HepG2 (cell line): Measurements from ENCODE around the gene MARCO.

ENCODE experiments used
- ARNT ChIP-seq: fragments of 450-650 bp; IDR thresholded peaks from 2 replicates; pipeline ENCODE4 v1.6.1; 2017
- BHLHE40 ChIP-seq: IDR thresholded peaks from 2 replicates; pipeline ENCODE4 v1.6.1; 2011; ENCODE audit warnings: low read length, improper control_type of control experiment
- CCDC6 ChIP-seq: sonication (generic); formaldehyde crosslinking; IDR thresholded peaks from 2 replicates; pipeline ENCODE4 v1.8.1; 2022; ENCODE audit warnings: mild to moderate bottlenecking, missing genetic modification reagents, moderate library complexity
- EZH2 ChIP-seq: conservative IDR thresholded peaks from 2 replicates; pipeline ENCODE4 v1.6.1; 2012; ENCODE audit warnings: mild to moderate bottlenecking, low read depth, low read length, moderate library complexity
- HHEX ChIP-seq: IDR thresholded peaks from 2 replicates; pipeline ENCODE4 v1.6.1; 2016; ENCODE audit warnings: control low read depth
- KDM6A ChIP-seq: IDR thresholded peaks from 2 replicates; pipeline ENCODE4 v1.6.1; 2016; ENCODE audit warnings: low read depth
- PRPF4 ChIP-seq: fragments of 200-400 bp; formaldehyde crosslinking; IDR thresholded peaks from 2 replicates; pipeline ENCODE4 v1.6.1; 2016; ENCODE audit warnings: low read length, low read depth; ENCODE audit not compliant: poor library complexity, severe bottlenecking
- ZNF292 ChIP-seq: sonication (generic); formaldehyde crosslinking; IDR thresholded peaks from 2 replicates; pipeline ENCODE4 v1.8.1; 2022; ENCODE audit warnings: mild to moderate bottlenecking, low read depth, missing genetic modification reagents, borderline replicate concordance
- ZNF660 ChIP-seq: sonication (generic); formaldehyde crosslinking; IDR thresholded peaks from 2 replicates; pipeline ENCODE4 v1.5.1; 2020; ENCODE audit warnings: mild to moderate bottlenecking, low read depth, missing genetic modification reagents, borderline replicate concordance
- TF ChIP-seq, protein P1 (sequence below): sonication (generic); formaldehyde crosslinking; IDR thresholded peaks from 2 replicates; pipeline ENCODE4 v1.5.0; 2020; ENCODE audit warnings: mild to moderate bottlenecking, missing genetic modification reagents, borderline replicate concordance
- TF ChIP-seq, protein P2 (sequence below): sonication (generic); formaldehyde crosslinking; conservative IDR thresholded peaks from 2 replicates; pipeline ENCODE4 v1.4.0; 2020; ENCODE audit warnings: missing genetic modification reagents
- TF ChIP-seq, protein P3 (sequence below): sonication (generic); formaldehyde crosslinking; conservative IDR thresholded peaks from 2 replicates; pipeline ENCODE4 v1.4.0; 2020; ENCODE audit warnings: missing genetic modification reagents
- TF ChIP-seq, protein P4 (sequence below), 2 experiments: IDR thresholded peaks; 2 replicates each; pipeline ENCODE4 v1.6.1; 2011 to 2012; ENCODE audit warnings: low read length in 2 of 2, borderline replicate concordance in 1 of 2, low read depth in 1 of 2, mild to moderate bottlenecking in 1 of 2, moderate library complexity in 1 of 2

DNA sequence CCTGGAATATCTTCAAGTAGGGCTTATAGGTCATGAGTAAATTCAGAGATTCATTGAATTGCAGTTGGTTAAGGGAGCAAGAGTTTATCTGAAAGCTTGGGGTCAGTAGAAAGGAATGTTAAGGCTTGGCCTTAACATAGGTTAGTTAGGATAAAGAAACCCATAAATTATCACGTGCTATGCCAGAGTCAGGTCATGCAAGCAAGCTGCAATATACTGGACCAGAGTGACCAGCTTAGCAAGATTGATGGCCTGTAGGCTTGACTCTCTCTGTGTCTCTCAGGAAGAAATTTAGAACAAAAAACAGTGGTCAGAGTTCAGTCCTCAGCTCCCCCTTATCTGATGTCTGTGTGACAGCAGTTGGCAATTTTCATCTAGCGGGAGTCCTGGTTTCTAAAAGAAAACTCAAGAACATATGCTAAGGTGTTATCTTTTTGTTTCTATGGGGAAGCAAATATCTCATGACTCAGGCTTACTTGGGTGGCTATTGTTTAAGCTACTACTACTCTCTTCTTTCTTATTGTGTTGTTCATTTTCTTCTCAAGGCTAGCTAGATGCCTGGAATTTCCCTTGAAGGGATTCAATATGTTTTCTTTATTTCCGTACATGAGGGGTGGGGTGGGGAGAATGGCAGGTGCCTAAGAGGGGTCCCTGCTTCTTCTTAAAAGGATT is 28.7 kb upstream of the MARCO start:
- TF ChIP-seq, protein P1, sequence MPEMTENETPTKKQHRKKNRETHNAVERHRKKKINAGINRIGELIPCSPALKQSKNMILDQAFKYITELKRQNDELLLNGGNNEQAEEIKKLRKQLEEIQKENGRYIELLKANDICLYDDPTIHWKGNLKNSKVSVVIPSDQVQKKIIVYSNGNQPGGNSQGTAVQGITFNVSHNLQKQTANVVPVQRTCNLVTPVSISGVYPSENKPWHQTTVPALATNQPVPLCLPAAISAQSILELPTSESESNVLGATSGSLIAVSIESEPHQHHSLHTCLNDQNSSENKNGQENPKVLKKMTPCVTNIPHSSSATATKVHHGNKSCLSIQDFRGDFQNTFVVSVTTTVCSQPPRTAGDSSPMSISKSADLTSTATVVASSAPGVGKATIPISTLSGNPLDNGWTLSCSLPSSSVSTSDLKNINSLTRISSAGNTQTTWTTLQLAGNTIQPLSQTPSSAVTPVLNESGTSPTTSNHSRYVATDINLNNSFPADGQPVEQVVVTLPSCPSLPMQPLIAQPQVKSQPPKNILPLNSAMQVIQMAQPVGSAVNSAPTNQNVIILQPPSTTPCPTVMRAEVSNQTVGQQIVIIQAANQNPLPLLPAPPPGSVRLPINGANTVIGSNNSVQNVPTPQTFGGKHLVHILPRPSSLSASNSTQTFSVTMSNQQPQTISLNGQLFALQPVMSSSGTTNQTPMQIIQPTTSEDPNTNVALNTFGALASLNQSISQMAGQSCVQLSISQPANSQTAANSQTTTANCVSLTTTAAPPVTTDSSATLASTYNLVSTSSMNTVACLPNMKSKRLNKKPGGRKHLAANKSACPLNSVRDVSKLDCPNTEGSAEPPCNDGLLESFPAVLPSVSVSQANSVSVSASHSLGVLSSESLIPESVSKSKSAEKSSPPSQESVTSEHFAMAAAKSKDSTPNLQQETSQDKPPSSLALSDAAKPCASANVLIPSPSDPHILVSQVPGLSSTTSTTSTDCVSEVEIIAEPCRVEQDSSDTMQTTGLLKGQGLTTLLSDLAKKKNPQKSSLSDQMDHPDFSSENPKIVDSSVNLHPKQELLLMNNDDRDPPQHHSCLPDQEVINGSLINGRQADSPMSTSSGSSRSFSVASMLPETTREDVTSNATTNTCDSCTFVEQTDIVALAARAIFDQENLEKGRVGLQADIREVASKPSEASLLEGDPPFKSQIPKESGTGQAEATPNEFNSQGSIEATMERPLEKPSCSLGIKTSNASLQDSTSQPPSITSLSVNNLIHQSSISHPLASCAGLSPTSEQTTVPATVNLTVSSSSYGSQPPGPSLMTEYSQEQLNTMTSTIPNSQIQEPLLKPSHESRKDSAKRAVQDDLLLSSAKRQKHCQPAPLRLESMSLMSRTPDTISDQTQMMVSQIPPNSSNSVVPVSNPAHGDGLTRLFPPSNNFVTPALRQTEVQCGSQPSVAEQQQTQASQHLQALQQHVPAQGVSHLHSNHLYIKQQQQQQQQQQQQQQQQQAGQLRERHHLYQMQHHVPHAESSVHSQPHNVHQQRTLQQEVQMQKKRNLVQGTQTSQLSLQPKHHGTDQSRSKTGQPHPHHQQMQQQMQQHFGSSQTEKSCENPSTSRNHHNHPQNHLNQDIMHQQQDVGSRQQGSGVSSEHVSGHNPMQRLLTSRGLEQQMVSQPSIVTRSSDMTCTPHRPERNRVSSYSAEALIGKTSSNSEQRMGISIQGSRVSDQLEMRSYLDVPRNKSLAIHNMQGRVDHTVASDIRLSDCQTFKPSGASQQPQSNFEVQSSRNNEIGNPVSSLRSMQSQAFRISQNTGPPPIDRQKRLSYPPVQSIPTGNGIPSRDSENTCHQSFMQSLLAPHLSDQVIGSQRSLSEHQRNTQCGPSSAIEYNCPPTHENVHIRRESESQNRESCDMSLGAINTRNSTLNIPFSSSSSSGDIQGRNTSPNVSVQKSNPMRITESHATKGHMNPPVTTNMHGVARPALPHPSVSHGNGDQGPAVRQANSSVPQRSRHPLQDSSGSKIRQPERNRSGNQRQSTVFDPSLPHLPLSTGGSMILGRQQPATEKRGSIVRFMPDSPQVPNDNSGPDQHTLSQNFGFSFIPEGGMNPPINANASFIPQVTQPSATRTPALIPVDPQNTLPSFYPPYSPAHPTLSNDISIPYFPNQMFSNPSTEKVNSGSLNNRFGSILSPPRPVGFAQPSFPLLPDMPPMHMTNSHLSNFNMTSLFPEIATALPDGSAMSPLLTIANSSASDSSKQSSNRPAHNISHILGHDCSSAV: no peak
- TF ChIP-seq CCDC6 (CRISPR knock-in tag): no peak
- no peak for TF ChIP-seq KDM6A (CRISPR knock-in tag)
- TF ChIP-seq, protein P2, sequence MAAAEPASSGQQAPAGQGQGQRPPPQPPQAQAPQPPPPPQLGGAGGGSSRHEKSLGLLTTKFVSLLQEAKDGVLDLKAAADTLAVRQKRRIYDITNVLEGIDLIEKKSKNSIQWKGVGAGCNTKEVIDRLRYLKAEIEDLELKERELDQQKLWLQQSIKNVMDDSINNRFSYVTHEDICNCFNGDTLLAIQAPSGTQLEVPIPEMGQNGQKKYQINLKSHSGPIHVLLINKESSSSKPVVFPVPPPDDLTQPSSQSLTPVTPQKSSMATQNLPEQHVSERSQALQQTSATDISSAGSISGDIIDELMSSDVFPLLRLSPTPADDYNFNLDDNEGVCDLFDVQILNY (CRISPR knock-in tag): no peak
- no peak for TF ChIP-seq ZNF660 (CRISPR knock-in tag)
- no peak for TF ChIP-seq BHLHE40
- TF ChIP-seq ZNF292: no peak
- TF ChIP-seq HHEX: no peak
- TF ChIP-seq, protein P3, sequence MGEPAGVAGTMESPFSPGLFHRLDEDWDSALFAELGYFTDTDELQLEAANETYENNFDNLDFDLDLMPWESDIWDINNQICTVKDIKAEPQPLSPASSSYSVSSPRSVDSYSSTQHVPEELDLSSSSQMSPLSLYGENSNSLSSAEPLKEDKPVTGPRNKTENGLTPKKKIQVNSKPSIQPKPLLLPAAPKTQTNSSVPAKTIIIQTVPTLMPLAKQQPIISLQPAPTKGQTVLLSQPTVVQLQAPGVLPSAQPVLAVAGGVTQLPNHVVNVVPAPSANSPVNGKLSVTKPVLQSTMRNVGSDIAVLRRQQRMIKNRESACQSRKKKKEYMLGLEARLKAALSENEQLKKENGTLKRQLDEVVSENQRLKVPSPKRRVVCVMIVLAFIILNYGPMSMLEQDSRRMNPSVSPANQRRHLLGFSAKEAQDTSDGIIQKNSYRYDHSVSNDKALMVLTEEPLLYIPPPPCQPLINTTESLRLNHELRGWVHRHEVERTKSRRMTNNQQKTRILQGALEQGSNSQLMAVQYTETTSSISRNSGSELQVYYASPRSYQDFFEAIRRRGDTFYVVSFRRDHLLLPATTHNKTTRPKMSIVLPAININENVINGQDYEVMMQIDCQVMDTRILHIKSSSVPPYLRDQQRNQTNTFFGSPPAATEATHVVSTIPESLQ (CRISPR knock-in tag): no peak
- TF ChIP-seq, protein P4, sequence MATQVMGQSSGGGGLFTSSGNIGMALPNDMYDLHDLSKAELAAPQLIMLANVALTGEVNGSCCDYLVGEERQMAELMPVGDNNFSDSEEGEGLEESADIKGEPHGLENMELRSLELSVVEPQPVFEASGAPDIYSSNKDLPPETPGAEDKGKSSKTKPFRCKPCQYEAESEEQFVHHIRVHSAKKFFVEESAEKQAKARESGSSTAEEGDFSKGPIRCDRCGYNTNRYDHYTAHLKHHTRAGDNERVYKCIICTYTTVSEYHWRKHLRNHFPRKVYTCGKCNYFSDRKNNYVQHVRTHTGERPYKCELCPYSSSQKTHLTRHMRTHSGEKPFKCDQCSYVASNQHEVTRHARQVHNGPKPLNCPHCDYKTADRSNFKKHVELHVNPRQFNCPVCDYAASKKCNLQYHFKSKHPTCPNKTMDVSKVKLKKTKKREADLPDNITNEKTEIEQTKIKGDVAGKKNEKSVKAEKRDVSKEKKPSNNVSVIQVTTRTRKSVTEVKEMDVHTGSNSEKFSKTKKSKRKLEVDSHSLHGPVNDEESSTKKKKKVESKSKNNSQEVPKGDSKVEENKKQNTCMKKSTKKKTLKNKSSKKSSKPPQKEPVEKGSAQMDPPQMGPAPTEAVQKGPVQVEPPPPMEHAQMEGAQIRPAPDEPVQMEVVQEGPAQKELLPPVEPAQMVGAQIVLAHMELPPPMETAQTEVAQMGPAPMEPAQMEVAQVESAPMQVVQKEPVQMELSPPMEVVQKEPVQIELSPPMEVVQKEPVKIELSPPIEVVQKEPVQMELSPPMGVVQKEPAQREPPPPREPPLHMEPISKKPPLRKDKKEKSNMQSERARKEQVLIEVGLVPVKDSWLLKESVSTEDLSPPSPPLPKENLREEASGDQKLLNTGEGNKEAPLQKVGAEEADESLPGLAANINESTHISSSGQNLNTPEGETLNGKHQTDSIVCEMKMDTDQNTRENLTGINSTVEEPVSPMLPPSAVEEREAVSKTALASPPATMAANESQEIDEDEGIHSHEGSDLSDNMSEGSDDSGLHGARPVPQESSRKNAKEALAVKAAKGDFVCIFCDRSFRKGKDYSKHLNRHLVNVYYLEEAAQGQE (IDR thresholded peaks at IDR 0.05; ENCODE audit: borderline replicate concordance in 1 of 2, low read depth in 1 of 2, low read length in 2 of 2): no peak
- TF ChIP-seq ARNT: no peak
- no peak for TF ChIP-seq EZH2
- no peak for TF ChIP-seq PRPF4
